PC-3 (cell line): ENCODE data around the gene VGF. TPM values are rescaled to one million over a fixed set of nuclear protein-coding genes. Genes with fewer than 3 reads are reported as not detected.

ENCODE experiments used
- ATAC-seq: fragments of 200-7000 bp; cut with Tn5 transposase; 2 replicates; pipeline ENCODE4 v1.9.1; 2020; ENCODE audit warnings: mild to moderate bottlenecking, moderate library complexity
- BruUV-seq: library from RNA; stranded (reverse); fragments of 400-500 nt; replicated peaks from 2 replicates; lab custom pipeline; 2021; lab: Mats Ljungman, UMichigan
- CTCF ChIA-PET: fragments of 300-600 bp; sonication (Branson Sonifier 250); formaldehyde crosslinking; loops from one replicate; lab custom pipeline; 2022; ENCODE audit warnings: antibody characterized with exemption; lab: Charles Lee
- POLR2A ChIA-PET: fragments of 300-600 bp; sonication (Branson Sonifier 250); formaldehyde crosslinking; loops from one replicate; lab custom pipeline; 2022; ENCODE audit warnings: antibody characterized with exemption; ENCODE audit not compliant: unreplicated experiment; lab: Charles Lee
- DNase-seq: peaks from one replicate; pipeline ENCODE4 v3.0.0-alpha.2; 2015
- H2AFZ ChIP-seq: fragments of 300-600 bp; sonication (generic); 2 replicates; pipeline ENCODE4 v1.6.0; 2016; ENCODE audit warnings: antibody characterized with exemption, low read length
- H3F3A ChIP-seq: fragments of 300-600 bp; sonication (generic); one replicate; pipeline ENCODE4 v1.6.0; 2017; ENCODE audit warnings: antibody characterized with exemption, low read length, control low read depth, mild to moderate bottlenecking; ENCODE audit not compliant: unreplicated experiment
- H3K27ac ChIP-seq: fragments of 300-600 bp; sonication (generic); 2 replicates; pipeline ENCODE4 v1.5.1; 2016; ENCODE audit warnings: mild to moderate bottlenecking, low read length
- H3K27me3 ChIP-seq: fragments of 300-600 bp; sonication (generic); 2 replicates; pipeline ENCODE4 v1.6.1; 2016; ENCODE audit warnings: low read length, mixed read lengths
- H3K36me3 ChIP-seq: fragments of 300-600 bp; sonication (generic); 2 replicates; pipeline ENCODE4 v1.6.1; 2016; ENCODE audit warnings: low read depth, mixed run types, low read length, mixed read lengths
- H3K4me1 ChIP-seq: fragments of 300-600 bp; sonication (generic); 2 replicates; pipeline ENCODE4 v1.5.1; 2016; ENCODE audit warnings: low read length; ENCODE audit not compliant: insufficient read depth
- H3K4me2 ChIP-seq: fragments of 300-600 bp; sonication (generic); 2 replicates; pipeline ENCODE4 v1.6.0; 2016; ENCODE audit warnings: low read length
- H3K4me3 ChIP-seq: fragments of 300-600 bp; sonication (generic); 2 replicates; pipeline ENCODE4 v1.5.1; 2016; ENCODE audit warnings: mild to moderate bottlenecking, low read length, mixed read lengths
- H3K79me2 ChIP-seq: fragments of 300-600 bp; sonication (generic); 2 replicates; pipeline ENCODE4 v1.6.1; 2017; ENCODE audit warnings: low read length, mixed read lengths
- H3K9ac ChIP-seq: fragments of 300-600 bp; sonication (generic); 2 replicates; pipeline ENCODE4 v1.6.0; 2016; ENCODE audit warnings: mild to moderate bottlenecking, low read length
- H3K9me2 ChIP-seq: fragments of 300-600 bp; sonication (generic); replicated peaks from 2 replicates; pipeline ENCODE4 v1.6.1; 2016; ENCODE audit warnings: mixed run types, low read length, mixed read lengths
- H3K9me3 ChIP-seq: fragments of 300-600 bp; sonication (generic); 2 replicates; pipeline ENCODE4 v1.6.1; 2016; ENCODE audit warnings: low read length, mixed read lengths
- H4K20me1 ChIP-seq: fragments of 300-600 bp; sonication (generic); 2 replicates; pipeline ENCODE4 v1.6.1; 2016; ENCODE audit warnings: low read length, mixed read lengths
- EZH2 ChIP-seq: fragments of 300-600 bp; sonication (generic); IDR thresholded peaks from one replicate; pipeline ENCODE4 v1.6.1; 2017; ENCODE audit warnings: antibody characterized with exemption, mild to moderate bottlenecking, low read length; ENCODE audit not compliant: unreplicated experiment
- EZH2phosphoT487 ChIP-seq: fragments of 300-600 bp; sonication (generic); IDR thresholded peaks from 2 replicates; pipeline ENCODE4 v1.6.1; 2018; ENCODE audit warnings: mild to moderate bottlenecking, antibody characterized with exemption, low read length, borderline replicate concordance
- intact Hi-C: fragments of 100-400 bp; cut with micrococcal nuclease; formaldehyde crosslinking; loops from 2 replicates; pipeline ENCODE4 v1.9.0; 2023
- total RNA-seq: library from RNA; depleted of rRNA; stranded (reverse); fragments of >200 nt; gene quantifications from 2 replicates; pipeline ENCODE4 v1.2.3, GENCODE V29; 2014
- TF ChIP-seq, protein P1 (sequence below): fragments of 300-600 bp; sonication (generic); conservative IDR thresholded peaks from 2 replicates; pipeline ENCODE4 v1.5.1; 2017; ENCODE audit warnings: antibody characterized with exemption, low read depth, mild to moderate bottlenecking, low read length

Gene VGF
- total RNA-seq, 1 experiment from 2014 or later = 1.6 TPM

DNA sequence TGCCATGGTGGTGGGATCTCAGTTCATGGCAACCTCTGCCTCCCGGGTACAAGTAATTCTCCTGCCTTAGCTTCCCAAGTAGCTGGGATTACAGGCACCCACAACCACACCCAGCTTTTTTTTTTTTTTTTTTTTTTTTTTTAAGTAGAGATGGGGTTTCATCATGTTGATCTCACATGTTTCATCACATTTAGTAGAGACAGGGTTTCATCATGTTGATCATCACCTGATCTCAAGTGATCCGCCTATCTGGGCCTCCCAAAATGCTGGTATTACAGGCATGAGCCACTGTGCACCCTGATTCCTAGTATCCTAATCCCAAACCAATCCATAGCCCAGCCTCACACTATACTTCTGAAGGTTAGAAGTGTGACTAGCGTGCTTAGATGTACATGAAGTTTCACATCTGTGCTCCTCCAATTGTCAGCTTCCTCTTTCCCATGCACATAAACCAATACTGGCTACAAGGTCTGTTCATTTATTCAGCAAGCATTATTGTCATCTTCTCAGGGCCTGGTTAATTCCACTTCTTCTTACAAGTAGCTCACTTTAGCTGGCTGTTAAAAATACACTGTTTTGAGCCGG lies 21.6 kb upstream of the VGF start:
- intact Hi-C loops = no loop called here

DNA sequence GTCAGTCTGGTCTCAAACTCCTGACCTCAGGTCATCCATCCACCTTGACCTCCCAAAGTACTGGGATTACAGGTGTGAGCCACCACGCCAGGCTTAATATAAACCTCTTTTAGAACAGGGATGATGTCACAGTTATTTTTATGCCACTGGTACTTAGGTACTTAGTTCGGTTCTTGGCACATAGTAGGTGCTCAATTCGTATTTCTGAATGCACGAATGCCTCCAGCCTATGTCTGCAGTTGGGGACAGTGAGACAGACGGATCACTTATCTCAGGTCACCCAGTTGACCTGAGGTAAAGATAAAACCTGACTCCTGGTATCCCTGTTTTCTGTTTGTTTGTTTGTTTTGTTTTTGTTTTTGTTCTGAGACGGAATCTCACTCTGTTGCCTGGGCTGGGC lies 20.8 kb upstream of the VGF start:
- Histone ChIP-seq H3K4me1 (no peaks in the 10 kb centered on the region; the same call in 1 of the 2 replicates), H3K79me2 (no peaks in the 10 kb centered on the region), H3K9me2 (no peaks in the 10 kb centered on the region), H3K4me2 (no peak overlapping the region), H3F3A (no peaks in the 10 kb centered on the region), H4K20me1 (no peaks in the 10 kb centered on the region), H3K4me3 (no peak overlapping the region), H2AFZ (no peak overlapping the region), H3K36me3 (no peaks in the 10 kb centered on the region), H3K27me3 (no peaks in the 10 kb centered on the region), H3K9me3 (no peaks in the 10 kb centered on the region), H3K9ac (no peak overlapping the region), H3K27ac (no peak overlapping the region)
- POLR2A ChIA-PET = no interaction called here
- DNase-seq = no peak
- CTCF ChIA-PET = interaction anchor here (0.6 to 1.6 kb wide), 2 partner anchors 16 to 104 kb away, joined by 4 read pairs; no protein-coding TSS in a partner anchor
- intact Hi-C loops = no loop called here
- no TSS peak for BruUV-seq
- TF ChIP-seq EZH2 (no peak), EZH2phosphoT487 (no peak)
- TF ChIP-seq, protein P1, sequence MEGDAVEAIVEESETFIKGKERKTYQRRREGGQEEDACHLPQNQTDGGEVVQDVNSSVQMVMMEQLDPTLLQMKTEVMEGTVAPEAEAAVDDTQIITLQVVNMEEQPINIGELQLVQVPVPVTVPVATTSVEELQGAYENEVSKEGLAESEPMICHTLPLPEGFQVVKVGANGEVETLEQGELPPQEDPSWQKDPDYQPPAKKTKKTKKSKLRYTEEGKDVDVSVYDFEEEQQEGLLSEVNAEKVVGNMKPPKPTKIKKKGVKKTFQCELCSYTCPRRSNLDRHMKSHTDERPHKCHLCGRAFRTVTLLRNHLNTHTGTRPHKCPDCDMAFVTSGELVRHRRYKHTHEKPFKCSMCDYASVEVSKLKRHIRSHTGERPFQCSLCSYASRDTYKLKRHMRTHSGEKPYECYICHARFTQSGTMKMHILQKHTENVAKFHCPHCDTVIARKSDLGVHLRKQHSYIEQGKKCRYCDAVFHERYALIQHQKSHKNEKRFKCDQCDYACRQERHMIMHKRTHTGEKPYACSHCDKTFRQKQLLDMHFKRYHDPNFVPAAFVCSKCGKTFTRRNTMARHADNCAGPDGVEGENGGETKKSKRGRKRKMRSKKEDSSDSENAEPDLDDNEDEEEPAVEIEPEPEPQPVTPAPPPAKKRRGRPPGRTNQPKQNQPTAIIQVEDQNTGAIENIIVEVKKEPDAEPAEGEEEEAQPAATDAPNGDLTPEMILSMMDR = no peak
- no peak for ATAC-seq

More for the DNA sequence above, 21.6 kb upstream of the VGF start:
- no peak for ATAC-seq
- no peak for DNase-seq
- Histone ChIP-seq H4K20me1 (no peaks in the 10 kb centered on the region), H3K27me3 (no peaks in the 10 kb centered on the region), H2AFZ (no peak overlapping the region), H3K9ac (no peak overlapping the region), H3K4me3 (no peak overlapping the region), H3K9me2 (no peaks in the 10 kb centered on the region), H3K36me3 (no peaks in the 10 kb centered on the region), H3K9me3 (no peaks in the 10 kb centered on the region), H3K4me1 (no peaks in the 10 kb centered on the region; the same call in 1 of the 2 replicates), H3K27ac (no peak overlapping the region), H3F3A (no peaks in the 10 kb centered on the region), H3K4me2 (no peak overlapping the region), H3K79me2 (no peaks in the 10 kb centered on the region)
- BruUV-seq = no TSS peak
- ChIA-PET CTCF (interaction anchor here (0.6 kb wide), 1 partner anchor 17 kb away, joined by 4 read pairs; no protein-coding TSS in a partner anchor), POLR2A (no interaction called here)
- TF ChIP-seq EZH2phosphoT487 = no peak
- TF ChIP-seq EZH2 = no peak
- TF ChIP-seq, protein P1 = no peak

DNA sequence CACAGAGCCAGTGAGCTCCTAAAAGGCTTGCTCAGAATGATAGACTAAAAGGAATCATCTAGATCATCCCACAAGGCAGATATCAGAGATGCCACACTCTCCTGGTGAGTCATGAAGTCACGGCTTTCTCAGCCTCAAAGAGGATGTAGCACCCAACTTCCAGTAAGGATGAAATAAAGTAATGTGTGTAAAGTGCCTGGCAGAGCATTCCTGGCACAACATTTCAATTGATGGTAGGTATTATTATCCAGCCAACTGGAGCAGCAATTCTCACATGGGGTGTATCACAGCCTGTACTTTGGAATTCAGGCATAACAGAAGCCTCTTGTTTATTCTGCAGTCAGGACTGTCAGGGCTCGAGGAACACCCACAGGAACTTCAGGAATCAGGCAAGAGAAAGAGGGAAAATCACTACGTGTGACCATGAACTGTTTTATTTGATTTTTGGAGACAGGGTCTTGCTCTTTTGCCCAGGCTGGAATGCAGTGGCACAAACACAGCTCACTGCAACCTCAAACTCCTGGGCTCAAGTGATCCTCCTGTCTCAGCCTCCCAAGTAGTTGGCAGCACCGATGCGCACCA lies 20.0 kb upstream of the VGF start:
- Histone ChIP-seq H3K9me2 (no peaks in the 10 kb centered on the region), H3K9me3 (no peaks in the 10 kb centered on the region), H3K9ac (no peak overlapping the region), H3K27me3 (no peaks in the 10 kb centered on the region), H3K4me1 (no peaks in the 10 kb centered on the region; the same call in 1 of the 2 replicates), H3K79me2 (no peaks in the 10 kb centered on the region), H3F3A (no peaks in the 10 kb centered on the region), H2AFZ (no peak overlapping the region), H3K27ac (no peak overlapping the region), H4K20me1 (no peaks in the 10 kb centered on the region), H3K4me2 (no peak overlapping the region), H3K36me3 (no peaks in the 10 kb centered on the region), H3K4me3 (no peak overlapping the region)
- TF ChIP-seq EZH2 (no peak), EZH2phosphoT487 (no peak)
- TF ChIP-seq, protein P1 = no peak
- peak; percentile 25; the same call in 1 of the 2 replicates for ATAC-seq
- POLR2A ChIA-PET = no interaction called here
- CTCF ChIA-PET = interaction anchor here (1.6 kb wide), 1 partner anchor 105 kb away, joined by 4 read pairs; no protein-coding TSS in a partner anchor
- no peak for DNase-seq
- intact Hi-C loops = no loop called here
- BruUV-seq = no TSS peak
